Measurements from ENCODE around the gene CNKSR3.

GRCh38 chr6:154411076-154411475, 99.4 kb downstream of the CNKSR3 start:
- TF ChIP-seq CTCF (IDR thresholded peaks at IDR 0.05) (no peak), POLR2A (IDR thresholded peaks at IDR 0.05) (no peak)

Measured in uterus (tissue), 2 donors.